PC-9 (cell line): Measurements from ENCODE around the gene PPM1J.

ENCODE experiments used
- CTCF ChIP-seq: fragments of 200-600 bp; sonication (generic); conservative IDR thresholded peaks from 2 replicates; pipeline ENCODE4 v1.6.1; 2017; ENCODE audit warnings: mixed run types, antibody characterized with exemption, mild to moderate bottlenecking, moderate library complexity
- EZH2 ChIP-seq: fragments of 200-600 bp; sonication (generic); IDR thresholded peaks from 2 replicates; pipeline ENCODE4 v1.8.0; 2017; ENCODE audit warnings: antibody characterized with exemption, low read depth

DNA sequence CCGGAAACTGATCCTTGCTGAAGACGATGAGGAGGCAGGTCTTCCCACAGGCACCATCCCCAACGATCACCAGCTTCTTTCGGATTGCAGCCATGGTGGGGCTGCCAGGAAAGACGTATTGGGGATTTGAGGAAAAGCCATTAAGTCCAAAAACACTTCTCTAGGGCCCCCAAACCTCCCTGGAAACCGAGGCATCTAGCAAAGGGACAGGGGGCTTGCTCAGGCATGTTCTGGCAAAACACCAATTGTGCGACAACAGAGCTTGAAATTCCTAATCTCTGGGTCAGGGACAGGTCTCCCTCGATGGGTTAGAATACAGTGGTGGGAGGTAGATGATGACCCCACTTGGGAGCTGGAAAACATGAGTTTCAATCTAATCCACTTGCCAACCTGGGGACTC lies 11.4 kb downstream of the PPM1J start:
- TF ChIP-seq CTCF (no peak), EZH2 (no peak)
